Esophagus muscularis mucosa (tissue), 4 donors: Measurements from ENCODE around the gene ATOH1.

Experiments used
- CTCF ChIP-seq, 3 experiments: fragments of 200-600 bp in 2 of 3; fragments of 450-650 bp in 1 of 3; sonication (generic) in 2 of 3; IDR thresholded peaks; one replicate each; pipeline ENCODE4 v1.5.1; 2017 to 2019; ENCODE audit warnings: antibody characterized with exemption in 3 of 3, mild to moderate bottlenecking in 2 of 3, moderate library complexity in 1 of 3
- EP300 ChIP-seq: sonication (generic); formaldehyde crosslinking; IDR thresholded peaks from one replicate; pipeline ENCODE4 v1.6.1; 2017; ENCODE audit warnings: antibody characterized with exemption
- POLR2A ChIP-seq: fragments of 450-650 bp; IDR thresholded peaks from one replicate; pipeline ENCODE4 v1.6.1; 2017; ENCODE audit warnings: antibody characterized with exemption, moderate library complexity, mild to moderate bottlenecking, low read depth
- POLR2AphosphoS5 ChIP-seq, 2 donors: sonication (generic); formaldehyde crosslinking; IDR thresholded peaks; one replicate each; pipeline ENCODE4 v1.6.1; 2017; ENCODE audit warnings: antibody characterized with exemption in 2 of 2

GRCh38 chr4:93828995-93829819 lies 654 bp downstream of the ATOH1 start:
- TF ChIP-seq POLR2A: no peak
- TF ChIP-seq CTCF (IDR thresholded peaks at IDR 0.05): no peak
- no peak for TF ChIP-seq EP300
- no peak for TF ChIP-seq POLR2AphosphoS5 (IDR thresholded peaks at IDR 0.05)
